Measurements from ENCODE around the gene DDAH1. TPM values are rescaled to one million over a fixed set of nuclear protein-coding genes. Genes with fewer than 3 reads are reported as not detected.

DDAH1 gene
- total and polyA plus RNA-seq, 4 donors = 25.8 to 42.7 (median 31.7) TPM

GRCh38 chr1:85276215-85276977 is 188.6 kb downstream of the DDAH1 start, which contains the start of gene BCL10:
Gene BCL10, minus strand, starts transcription at chr1:85276632. Its CDS starts 280 bp downstream, at chr1:85276352.
- DNase-seq (ENCODE audit: low spot score) = peak; percentile 97
- Histone ChIP-seq H3K9ac (ENCODE audit: low read depth in 1 of 2, low read length in 2 of 2) (peak within 1 kb of the TSS; percentile 85 to 96), H3K9me3 (ENCODE audit: control insufficient read depth in 4 of 4, low read length in 3 of 4) (no peaks in the 10 kb centered on the region), H3K27ac (ENCODE audit: low read depth in 1 of 2, low read length in 2 of 2) (peak within 1 kb of the TSS; percentile 90 to 92), H3K27me3 (ENCODE audit: control insufficient read depth in 4 of 4, insufficient read depth in 4 of 4, low read length in 3 of 4) (no peaks in the 10 kb centered on the region), H3K4me1 (ENCODE audit: control insufficient read depth in 4 of 4, insufficient read depth in 4 of 4, low read length in 3 of 4) (peaks cover 0 to 35% (median 18%) of the 10 kb centered on the region in 4 donors), H3K4me3 (ENCODE audit: low read depth in 1 of 3, low read length in 3 of 3) (peak within 1 kb of the TSS; percentile 80 to 97 (median 95)), H3K36me3 (ENCODE audit: control insufficient read depth in 4 of 4, insufficient read depth in 3 of 4, low read depth in 1 of 4, low read length in 3 of 4) (no peaks in the 10 kb centered on the region)
- peak in 1 of 2 donors; percentile 40 for TF ChIP-seq JUND (IDR thresholded peaks at IDR 0.05)
- TF ChIP-seq RXRA (IDR thresholded peaks at IDR 0.05) = peak; percentile 44 to 47
- peak; percentile 62 for TF ChIP-seq MAX (IDR thresholded peaks at IDR 0.05)
- TF ChIP-seq HNF4A (conservative IDR thresholded peaks at IDR 0.05) = no peak
- TF ChIP-seq RAD21 (IDR thresholded peaks at IDR 0.05) = peak in 1 of 2 donors; percentile 26
- TF ChIP-seq NR2F2 (IDR thresholded peaks at IDR 0.05) = peak; percentile 82
- TF ChIP-seq TAF1 (conservative IDR thresholded peaks at IDR 0.05) = peak; percentile 31
- peak; percentile 88 for TF ChIP-seq SP1 (IDR thresholded peaks at IDR 0.05)
- peak; percentile 82 for TF ChIP-seq REST (IDR thresholded peaks at IDR 0.05)
- no peak for TF ChIP-seq ATF3 (IDR thresholded peaks at IDR 0.05)
- TF ChIP-seq EGR1 (IDR thresholded peaks at IDR 0.05; ENCODE audit: low read depth in 2 of 2) = peak; percentile 52 to 79
- peak; percentile 87 for TF ChIP-seq YY1 (IDR thresholded peaks at IDR 0.05)
- TF ChIP-seq FOXA1 (IDR thresholded peaks at IDR 0.05) = peak; percentile 55
- TF ChIP-seq GABPA (IDR thresholded peaks at IDR 0.05 in 1 of 2, conservative IDR thresholded peaks at IDR 0.05 in 1 of 2) = peak; percentile 16 to 87
- peak; percentile 37 for TF ChIP-seq ZBTB33 (IDR thresholded peaks at IDR 0.05)
- TF ChIP-seq CTCF (IDR thresholded peaks at IDR 0.05; ENCODE audit: low read depth, low read length, missing input control) = no peak
- peak; percentile 15 for TF ChIP-seq FOXA2 (IDR thresholded peaks at IDR 0.05)
- TF ChIP-seq HNF4G (IDR thresholded peaks at IDR 0.05) = no peak
- under 1% methylated on average over 78 of the region's 78 CpGs for WGBS
